ENCODE data around the gene DGKB.

DGKB gene

GRCh38 chr7:14685167-14685566 is 217.4 kb downstream of the DGKB start:
- no peak for DNase-seq

GRCh38 chr7:14682910-14683465 is 219.6 kb downstream of the DGKB start:
- no peak for DNase-seq

- DNase-seq = no peak
These were observed 225.7 kb downstream of the DGKB start for GRCh38 chr7:14676896-14677295.

GRCh38 chr7:14673202-14673601 is 229.3 kb downstream of the DGKB start:
- DNase-seq = no peak

- DNase-seq = no peak
These were observed 235.6 kb downstream of the DGKB start for GRCh38 chr7:14666913-14667312.

GRCh38 chr7:14666304-14666703 is 236.2 kb downstream of the DGKB start:
- no peak for DNase-seq

GRCh38 chr7:14639801-14640200 is 262.8 kb downstream of the DGKB start:
- DNase-seq = no peak

- DNase-seq = no peak
These were observed 263.2 kb downstream of the DGKB start for GRCh38 chr7:14639329-14639728.

GRCh38 chr7:14637968-14638367 is 264.6 kb downstream of the DGKB start:
- no peak for DNase-seq

- no peak for DNase-seq
These were observed 266.6 kb downstream of the DGKB start for GRCh38 chr7:14635955-14636354.

- no peak for DNase-seq
These were observed 272.5 kb downstream of the DGKB start for GRCh38 chr7:14630048-14630447.

GRCh38 chr7:14628516-14628915 is 274.0 kb downstream of the DGKB start:
- no peak for DNase-seq

- DNase-seq = no peak
These were observed 276.5 kb downstream of the DGKB start for GRCh38 chr7:14626076-14626475.

GRCh38 chr7:14622559-14622958 is 280.0 kb downstream of the DGKB start:
- no peak for DNase-seq

- DNase-seq = no peak
These were observed 296.4 kb downstream of the DGKB start for GRCh38 chr7:14606101-14606500.

GRCh38 chr7:14604606-14605005 is 297.9 kb downstream of the DGKB start:
- no peak for DNase-seq

- no peak for DNase-seq
These were observed 299.7 kb downstream of the DGKB start for GRCh38 chr7:14602851-14603250.

- no peak for DNase-seq
These were observed 301.7 kb downstream of the DGKB start for GRCh38 chr7:14600766-14601367.

- no peak for DNase-seq
These were observed 303.6 kb downstream of the DGKB start for GRCh38 chr7:14598978-14599377.

GRCh38 chr7:14596421-14596820 is 306.1 kb downstream of the DGKB start:
- DNase-seq = no peak

GRCh38 chr7:14590206-14590605 is 312.3 kb downstream of the DGKB start:
- DNase-seq = no peak

GRCh38 chr7:14585232-14585631 is 317.3 kb downstream of the DGKB start:
- DNase-seq = no peak

GRCh38 chr7:14583518-14583917 is 319.0 kb downstream of the DGKB start:
- no peak for DNase-seq

- no peak for DNase-seq
These were observed 320.5 kb downstream of the DGKB start for GRCh38 chr7:14582010-14582409.

- no peak for DNase-seq
These were observed 322.6 kb downstream of the DGKB start for GRCh38 chr7:14579971-14580370.
